Thyroid gland (tissue), 4 donors: ENCODE measurements around the gene RNASEH2B. TPM values are rescaled to one million over a fixed set of nuclear protein-coding genes. Genes with fewer than 3 reads are reported as not detected.

Experiments
- DNase-seq, 2 donors: peaks; one replicate each; pipeline ENCODE4 v3.0.0-alpha.2; 2019
- H3K27ac ChIP-seq, 3 donors: fragments of 200-600 bp; sonication (generic); 1 replicate in 2 of 3; 2 replicates in 1 of 3; pipeline ENCODE4 v1.5.1; 2016 to 2019; ENCODE audit warnings: mild to moderate bottlenecking in 1 of 3, moderate library complexity in 1 of 3
- H3K27me3 ChIP-seq: fragments of 200-600 bp; sonication (generic); one replicate; pipeline ENCODE4 v1.5.1; 2019
- H3K36me3 ChIP-seq, 2 donors: fragments of 200-600 bp; sonication (generic); one replicate each; pipeline ENCODE4 v1.5.1; 2016 to 2019
- H3K4me1 ChIP-seq, 2 donors: fragments of 200-600 bp; sonication (generic); one replicate each; pipeline ENCODE4 v1.5.1; 2017 to 2019
- H3K4me3 ChIP-seq, 3 donors: fragments of 200-600 bp; sonication (generic); replicated peaks in 1 of 3; 1 replicate in 2 of 3; 2 replicates in 1 of 3; pipeline ENCODE4 v1.5.1; 2016; ENCODE audit warnings: mild to moderate bottlenecking in 1 of 3
- H3K9me3 ChIP-seq: fragments of 200-600 bp; sonication (generic); one replicate; pipeline ENCODE4 v1.5.1; 2017
- POLR2A ChIP-seq, 2 donors: fragments of 450-650 bp; IDR thresholded peaks; one replicate each; pipeline ENCODE4 v1.6.1; 2017; ENCODE audit warnings: antibody characterized with exemption in 2 of 2, mild to moderate bottlenecking in 2 of 2, moderate library complexity in 1 of 2
- WGBS, 2 donors: methylation state at CpG; one replicate each; pipeline ENCODE4 v1.1.5; 2017; 5-methylcytosine and 5-hydroxymethylcytosine counted together
- intact Hi-C: fragments of 100-400 bp; cut with DNase I; formaldehyde crosslinking; loops from one replicate; pipeline ENCODE4 v1.15.1; 2023
- total RNA-seq, 4 donors: library from RNA; depleted of rRNA; stranded (reverse); fragments of >200 nt; gene quantifications; one replicate each; pipeline ENCODE4 v1.2.3, GENCODE V29; 2016
- TF ChIP-seq, protein P1 (sequence below), 6 experiments: fragments of 200-600 bp in 3 of 6; fragments of 450-650 bp in 3 of 6; sonication (generic) in 3 of 6; IDR thresholded peaks; one replicate each; pipeline ENCODE4 v1.5.1; 2016 to 2019; ENCODE audit warnings: antibody characterized with exemption in 6 of 6, mild to moderate bottlenecking in 2 of 6, inconsistent platforms in 1 of 6, moderate library complexity in 1 of 6

Gene RNASEH2B
- total RNA-seq, 4 donors from 2014 or later, result 51.5 to 116 (median 79.8) TPM

DNA sequence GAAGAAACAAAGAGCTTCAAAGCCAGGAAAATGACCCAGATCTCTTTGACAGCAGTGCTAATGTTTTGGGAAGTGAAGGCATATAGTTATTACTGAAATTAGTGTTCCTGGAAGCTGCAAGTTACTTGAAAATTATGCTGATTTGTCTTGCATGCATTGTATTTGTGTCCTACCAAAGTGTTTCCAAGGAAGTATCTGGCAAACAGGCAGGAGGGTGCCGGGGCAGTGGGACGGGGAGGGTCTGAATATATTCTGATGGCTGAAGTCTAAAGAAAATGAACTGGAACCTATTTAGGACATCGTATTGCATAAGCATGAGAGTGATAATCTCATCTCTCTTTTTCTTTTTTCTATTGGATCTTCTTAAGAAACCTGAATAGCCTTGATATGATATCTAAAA, 9.0 kb downstream of the RNASEH2B start:
- Histone ChIP-seq H3K36me3 (no peaks in the 10 kb centered on the region), H3K4me1 (peaks cover 16 to 43% of the 10 kb centered on the region in 2 donors), H3K4me3 (no peak overlapping the region), H3K9me3 (no peaks in the 10 kb centered on the region), H3K27me3 (no peaks in the 10 kb centered on the region), H3K27ac (no peak overlapping the region)
- no peak for DNase-seq
- intact Hi-C loops, result loop anchor here (10.0 kb wide), 1 partner anchor 944 kb away; no protein-coding TSS in a partner anchor
- TF ChIP-seq POLR2A (IDR thresholded peaks at IDR 0.05), result no peak
- TF ChIP-seq, protein P1, sequence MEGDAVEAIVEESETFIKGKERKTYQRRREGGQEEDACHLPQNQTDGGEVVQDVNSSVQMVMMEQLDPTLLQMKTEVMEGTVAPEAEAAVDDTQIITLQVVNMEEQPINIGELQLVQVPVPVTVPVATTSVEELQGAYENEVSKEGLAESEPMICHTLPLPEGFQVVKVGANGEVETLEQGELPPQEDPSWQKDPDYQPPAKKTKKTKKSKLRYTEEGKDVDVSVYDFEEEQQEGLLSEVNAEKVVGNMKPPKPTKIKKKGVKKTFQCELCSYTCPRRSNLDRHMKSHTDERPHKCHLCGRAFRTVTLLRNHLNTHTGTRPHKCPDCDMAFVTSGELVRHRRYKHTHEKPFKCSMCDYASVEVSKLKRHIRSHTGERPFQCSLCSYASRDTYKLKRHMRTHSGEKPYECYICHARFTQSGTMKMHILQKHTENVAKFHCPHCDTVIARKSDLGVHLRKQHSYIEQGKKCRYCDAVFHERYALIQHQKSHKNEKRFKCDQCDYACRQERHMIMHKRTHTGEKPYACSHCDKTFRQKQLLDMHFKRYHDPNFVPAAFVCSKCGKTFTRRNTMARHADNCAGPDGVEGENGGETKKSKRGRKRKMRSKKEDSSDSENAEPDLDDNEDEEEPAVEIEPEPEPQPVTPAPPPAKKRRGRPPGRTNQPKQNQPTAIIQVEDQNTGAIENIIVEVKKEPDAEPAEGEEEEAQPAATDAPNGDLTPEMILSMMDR (IDR thresholded peaks at IDR 0.05), result no peak
- WGBS, 2 donors, result 72 to 98% methylated on average over 3 of the region's 3 CpGs

DNA sequence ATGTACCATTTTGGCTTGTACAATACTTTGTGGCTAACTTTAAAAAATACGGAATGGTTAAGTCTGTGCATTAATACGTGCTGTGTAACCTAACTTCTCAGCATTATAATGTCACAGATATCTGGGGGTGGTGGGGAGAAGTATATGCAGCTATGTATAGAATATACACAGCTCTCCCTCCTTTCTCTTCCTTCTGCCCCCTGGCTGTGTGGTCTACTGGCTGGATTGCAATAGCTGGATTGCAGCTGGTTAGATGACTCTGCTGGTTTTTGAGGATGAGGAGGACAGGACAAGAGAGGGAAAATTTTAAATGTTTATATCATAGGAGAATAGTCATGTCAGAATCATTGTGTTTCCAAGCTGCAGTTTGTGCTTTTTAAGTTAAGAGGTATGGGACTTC, 9.7 kb downstream of the RNASEH2B start:
- H3K36me3 ChIP-seq, result no peaks in the 10 kb centered on the region
- DNase-seq, result no peak
- H3K4me3 ChIP-seq, result no peak overlapping the region
- intact Hi-C loops, result loop anchor here (10.0 kb wide), 1 partner anchor 944 kb away; no protein-coding TSS in a partner anchor
- TF ChIP-seq POLR2A (IDR thresholded peaks at IDR 0.05), result no peak
- TF ChIP-seq, protein P1 (IDR thresholded peaks at IDR 0.05), result no peak
- H3K4me1 ChIP-seq, result peaks cover 16 to 43% of the 10 kb centered on the region in 2 donors
- H3K27me3 ChIP-seq, result no peaks in the 10 kb centered on the region
- H3K27ac ChIP-seq, result no peak overlapping the region
- no peaks in the 10 kb centered on the region for H3K9me3 ChIP-seq
- WGBS, 2 donors, result 84 to 89% methylated on average over 2 of the region's 2 CpGs

DNA sequence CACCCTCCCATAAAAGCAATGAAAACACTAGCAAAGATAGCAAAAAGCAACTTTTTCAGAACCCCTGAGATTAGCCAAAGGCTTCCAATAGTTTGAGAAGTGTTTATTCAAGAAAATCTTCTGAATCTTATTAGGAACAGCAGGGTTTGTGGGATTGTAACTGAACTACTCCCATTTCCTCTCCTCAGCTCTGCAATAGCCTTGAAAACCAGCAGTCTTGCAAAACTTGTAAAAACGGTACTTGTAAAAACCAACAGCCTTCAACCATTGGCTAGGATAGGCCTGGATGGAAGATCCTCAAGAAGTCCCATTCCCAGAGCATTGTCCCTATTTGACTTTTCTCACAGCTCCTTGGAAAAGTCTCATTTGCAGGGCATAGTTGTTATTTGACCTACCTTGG, 12.1 kb downstream of the RNASEH2B start:
- peaks cover 13 to 23% of the 10 kb centered on the region in 2 donors for H3K4me1 ChIP-seq
- 91 to 94% methylated on average over 1 of the region's 1 CpG for WGBS, 2 donors
- no peak for DNase-seq
- no peaks in the 10 kb centered on the region for H3K27me3 ChIP-seq
- no peaks in the 10 kb centered on the region for H3K9me3 ChIP-seq
- no peaks in the 10 kb centered on the region for H3K36me3 ChIP-seq
- no peak for TF ChIP-seq POLR2A (IDR thresholded peaks at IDR 0.05)
- TF ChIP-seq, protein P1 (IDR thresholded peaks at IDR 0.05), result no peak
- intact Hi-C loops, result no loop called here
- no peak overlapping the region for H3K27ac ChIP-seq
- no peak overlapping the region for H3K4me3 ChIP-seq

DNA sequence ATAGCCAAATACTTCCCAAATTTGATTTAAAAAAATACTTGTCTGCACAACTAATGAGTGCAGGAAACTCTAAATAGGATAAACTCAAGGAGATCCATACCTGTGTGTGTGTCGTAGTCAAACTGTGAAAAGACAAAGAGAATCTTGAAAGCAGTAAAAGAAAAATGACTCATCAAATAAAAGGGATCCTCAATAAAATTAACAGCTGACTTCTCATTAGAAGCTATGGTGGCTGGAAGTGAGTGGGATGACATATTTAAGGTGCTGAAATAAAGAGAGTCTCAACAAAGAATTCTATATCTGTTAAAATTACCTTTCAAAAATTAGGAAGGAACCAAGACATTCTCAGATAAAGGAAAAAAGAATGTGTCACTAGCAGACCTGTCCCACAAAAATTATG, 13.7 kb downstream of the RNASEH2B start:
- Histone ChIP-seq H3K4me1 (peaks cover 4 to 19% of the 10 kb centered on the region in 2 donors), H3K9me3 (no peaks in the 10 kb centered on the region), H3K4me3 (no peak overlapping the region), H3K27me3 (no peaks in the 10 kb centered on the region), H3K27ac (no peak overlapping the region), H3K36me3 (no peaks in the 10 kb centered on the region)
- WGBS, 2 donors, result 98% methylated on average over 1 of the region's 1 CpG
- no peak for DNase-seq
- intact Hi-C loops, result no loop called here
- TF ChIP-seq, protein P1 (IDR thresholded peaks at IDR 0.05), result no peak
- TF ChIP-seq POLR2A (IDR thresholded peaks at IDR 0.05), result no peak

DNA sequence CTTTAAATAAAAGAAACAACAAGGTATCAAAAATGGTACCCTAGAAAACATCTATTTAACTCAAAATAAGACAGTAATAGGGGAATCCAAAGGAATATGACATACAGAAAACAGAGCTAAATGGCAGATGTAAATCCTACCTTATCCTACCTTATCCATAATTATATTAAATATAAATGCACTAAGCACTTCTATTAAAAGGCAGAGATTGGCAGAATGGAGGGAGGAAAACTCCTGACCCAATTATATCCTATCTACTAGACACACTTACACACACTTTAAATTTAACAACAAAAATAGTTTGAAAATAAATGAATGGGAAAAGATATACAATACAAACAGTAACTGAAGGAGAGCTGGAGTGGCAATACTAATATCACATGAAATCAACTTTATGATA, 14.4 kb downstream of the RNASEH2B start:
- intact Hi-C loops, result no loop called here
- TF ChIP-seq POLR2A (IDR thresholded peaks at IDR 0.05), result no peak
- TF ChIP-seq, protein P1 (IDR thresholded peaks at IDR 0.05), result no peak

More for the DNA sequence above, 14.4 kb downstream of the RNASEH2B start:
- Histone ChIP-seq H3K9me3 (no peaks in the 10 kb centered on the region), H3K27ac (no peak overlapping the region), H3K36me3 (no peaks in the 10 kb centered on the region), H3K4me1 (peaks cover 0 to 15% of the 10 kb centered on the region in 2 donors), H3K4me3 (no peak overlapping the region), H3K27me3 (no peaks in the 10 kb centered on the region)
- no peak for DNase-seq
